Neural progenitor cell (in vitro differentiated cells): ENCODE results near the gene ANTXR1. TPM values are rescaled to one million over a fixed set of nuclear protein-coding genes. Genes with fewer than 3 reads are reported as not detected.

Experiments
- DNase-seq: peaks from one replicate; pipeline ENCODE4 v3.0.0-alpha.2; 2016; ENCODE audit warnings: low spot score
- H2AFZ ChIP-seq: fragments of 200-600 bp; sonication (generic); replicated peaks from 2 replicates; pipeline ENCODE4 v1.6.1; 2016; ENCODE audit warnings: antibody characterized with exemption
- H3F3A ChIP-seq: fragments of 200-600 bp; sonication (generic); 2 replicates; pipeline ENCODE4 v1.6.1; 2016; ENCODE audit warnings: antibody characterized with exemption, low read depth
- H3K27ac ChIP-seq: fragments of 200-600 bp; sonication (generic); 2 replicates; pipeline ENCODE4 v1.5.1; 2016; ENCODE audit warnings: mild to moderate bottlenecking
- H3K27me3 ChIP-seq: fragments of 200-600 bp; sonication (generic); 2 replicates; pipeline ENCODE4 v1.6.1; 2016; ENCODE audit warnings: mild to moderate bottlenecking, moderate library complexity
- H3K36me3 ChIP-seq: fragments of 200-600 bp; sonication (generic); 2 replicates; pipeline ENCODE4 v1.5.1; 2016
- H3K4me1 ChIP-seq: fragments of 200-600 bp; sonication (generic); 2 replicates; pipeline ENCODE4 v1.6.1; 2016; ENCODE audit warnings: mixed run types
- H3K4me2 ChIP-seq: fragments of 200-600 bp; sonication (generic); 2 replicates; pipeline ENCODE4 v1.6.1; 2016
- H3K4me3 ChIP-seq: fragments of 200-600 bp; sonication (generic); 2 replicates; pipeline ENCODE4 v1.5.1; 2016
- H3K79me2 ChIP-seq: fragments of 200-600 bp; sonication (generic); 2 replicates; pipeline ENCODE4 v1.6.1; 2016; ENCODE audit warnings: low read depth
- H3K9ac ChIP-seq: fragments of 200-600 bp; sonication (generic); 2 replicates; pipeline ENCODE4 v1.6.1; 2016
- H3K9me3 ChIP-seq: fragments of 200-600 bp; sonication (generic); 2 replicates; pipeline ENCODE4 v1.5.1; 2016; ENCODE audit warnings: low read depth
- H4K20me1 ChIP-seq: fragments of 200-600 bp; sonication (generic); 2 replicates; pipeline ENCODE4 v1.6.1; 2016; ENCODE audit warnings: low read depth
- H3K27ac Mint-ChIP-seq: 3 replicates; pipeline ENCODE4 v1.8.0; 2021; ENCODE audit warnings: mixed read lengths
- H3K27me3 Mint-ChIP-seq: 2 replicates; pipeline ENCODE4 v1.8.0; 2022; ENCODE audit warnings: low read depth, mild to moderate bottlenecking, inconsistent platforms, moderate library complexity, mixed read lengths; ENCODE audit not compliant: insufficient read depth
- H3K36me3 Mint-ChIP-seq: 3 replicates; pipeline ENCODE4 v1.8.0; 2021; ENCODE audit warnings: mixed read lengths
- H3K4me1 Mint-ChIP-seq: 3 replicates; pipeline ENCODE4 v1.8.0; 2021; ENCODE audit warnings: mixed read lengths
- H3K4me3 Mint-ChIP-seq: 3 replicates; pipeline ENCODE4 v1.8.0; 2021; ENCODE audit warnings: mild to moderate bottlenecking, moderate library complexity, mixed read lengths
- H3K9me3 Mint-ChIP-seq: 3 replicates; pipeline ENCODE4 v1.8.0; 2020; ENCODE audit warnings: mixed read lengths
- EZH2 ChIP-seq: fragments of 200-600 bp; sonication (generic); IDR thresholded peaks from 2 replicates; pipeline ENCODE4 v1.6.1; 2017; ENCODE audit warnings: antibody characterized with exemption, mild to moderate bottlenecking, moderate library complexity
- EZH2phosphoT487 ChIP-seq: fragments of 200-600 bp; sonication (generic); IDR thresholded peaks from 2 replicates; pipeline ENCODE4 v1.6.1; 2017; ENCODE audit warnings: antibody characterized with exemption
- total RNA-seq: library from RNA; depleted of rRNA; stranded (reverse); fragments of >200 nt; gene quantifications from 2 replicates; pipeline ENCODE4 v1.2.3, GENCODE V29; 2015; ENCODE audit warnings: low replicate concordance
- TF ChIP-seq, protein P1 (sequence below): fragments of 200-600 bp; sonication (generic); IDR thresholded peaks from 2 replicates; pipeline ENCODE4 v1.5.1; 2017; ENCODE audit warnings: antibody characterized with exemption, mild to moderate bottlenecking

Gene ANTXR1
- total RNA-seq, 1 donor from 2014 or later: 6.7 TPM

DNA sequence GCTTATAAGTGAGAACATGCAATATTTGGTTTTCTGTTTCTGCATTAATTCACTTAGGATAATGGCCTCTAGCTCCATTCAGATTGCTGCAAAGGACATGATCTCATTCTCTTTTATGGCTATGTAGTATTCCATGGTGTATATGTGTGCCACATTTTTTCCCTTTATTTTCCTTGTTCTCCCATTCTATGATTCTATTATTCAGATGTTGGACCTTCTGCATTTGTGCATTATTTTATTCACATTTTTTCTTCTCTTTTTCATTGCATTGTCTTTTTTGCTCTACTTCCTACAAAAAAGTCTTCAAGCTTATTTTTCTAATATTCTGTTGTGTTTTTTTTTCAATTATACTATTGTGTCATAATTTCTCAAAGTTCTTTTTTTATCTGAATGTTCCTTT is 11.1 kb upstream of the ANTXR1 start:
- TF ChIP-seq EZH2 (no peak), EZH2phosphoT487 (no peak)
- TF ChIP-seq, protein P1, sequence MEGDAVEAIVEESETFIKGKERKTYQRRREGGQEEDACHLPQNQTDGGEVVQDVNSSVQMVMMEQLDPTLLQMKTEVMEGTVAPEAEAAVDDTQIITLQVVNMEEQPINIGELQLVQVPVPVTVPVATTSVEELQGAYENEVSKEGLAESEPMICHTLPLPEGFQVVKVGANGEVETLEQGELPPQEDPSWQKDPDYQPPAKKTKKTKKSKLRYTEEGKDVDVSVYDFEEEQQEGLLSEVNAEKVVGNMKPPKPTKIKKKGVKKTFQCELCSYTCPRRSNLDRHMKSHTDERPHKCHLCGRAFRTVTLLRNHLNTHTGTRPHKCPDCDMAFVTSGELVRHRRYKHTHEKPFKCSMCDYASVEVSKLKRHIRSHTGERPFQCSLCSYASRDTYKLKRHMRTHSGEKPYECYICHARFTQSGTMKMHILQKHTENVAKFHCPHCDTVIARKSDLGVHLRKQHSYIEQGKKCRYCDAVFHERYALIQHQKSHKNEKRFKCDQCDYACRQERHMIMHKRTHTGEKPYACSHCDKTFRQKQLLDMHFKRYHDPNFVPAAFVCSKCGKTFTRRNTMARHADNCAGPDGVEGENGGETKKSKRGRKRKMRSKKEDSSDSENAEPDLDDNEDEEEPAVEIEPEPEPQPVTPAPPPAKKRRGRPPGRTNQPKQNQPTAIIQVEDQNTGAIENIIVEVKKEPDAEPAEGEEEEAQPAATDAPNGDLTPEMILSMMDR: no peak

DNA sequence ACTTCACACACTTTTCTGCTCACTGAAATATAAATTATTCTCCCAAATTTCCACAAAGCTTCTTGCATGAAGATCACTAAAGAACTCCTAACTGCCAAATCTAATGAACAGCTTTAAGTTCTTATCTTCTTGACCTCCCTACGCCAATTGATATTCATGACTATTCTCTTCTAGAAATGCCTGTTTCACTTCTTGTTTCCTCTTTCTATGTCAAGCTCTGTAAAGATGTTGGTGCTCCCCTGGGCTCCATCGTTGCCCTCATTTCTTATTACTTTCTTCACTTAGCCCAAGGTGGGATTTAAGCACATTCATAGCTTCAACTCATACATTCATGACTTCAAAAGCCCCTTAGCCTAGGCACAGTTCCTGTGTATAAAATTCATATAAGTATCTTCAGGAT is 9.2 kb upstream of the ANTXR1 start:
- DNase-seq: no peak
- TF ChIP-seq, protein P1: no peak
- TF ChIP-seq EZH2phosphoT487 (no peak), EZH2 (no peak)
- Mint-ChIP-seq H3K27ac (no peak overlapping the region), H3K4me1 (no peaks in the 10 kb centered on the region), H3K4me3 (no peak overlapping the region), H3K9me3 (peaks cover 13% of the 10 kb centered on the region), H3K36me3 (no peaks in the 10 kb centered on the region), H3K27me3 (no peaks in the 10 kb centered on the region)
- no peak overlapping the region for H2AFZ ChIP-seq
- no peaks in the 10 kb centered on the region for H3K27me3 ChIP-seq
- no peaks in the 10 kb centered on the region for H3K79me2 ChIP-seq
- no peaks in the 10 kb centered on the region for H3F3A ChIP-seq
- H3K9me3 ChIP-seq: no peaks in the 10 kb centered on the region
- no peak overlapping the region for H3K9ac ChIP-seq
- no peak overlapping the region for H3K27ac ChIP-seq
- H4K20me1 ChIP-seq: no peaks in the 10 kb centered on the region
- H3K4me2 ChIP-seq: no peak overlapping the region
- no peak overlapping the region for H3K4me3 ChIP-seq
- H3K36me3 ChIP-seq: no peaks in the 10 kb centered on the region
- H3K4me1 ChIP-seq: no peaks in the 10 kb centered on the region

More for the DNA sequence above, 11.1 kb upstream of the ANTXR1 start:
- Histone ChIP-seq H3K4me3 (no peak overlapping the region), H3K79me2 (no peaks in the 10 kb centered on the region), H3F3A (no peaks in the 10 kb centered on the region), H3K4me1 (no peaks in the 10 kb centered on the region), H3K9ac (no peak overlapping the region), H3K4me2 (no peak overlapping the region), H3K9me3 (no peaks in the 10 kb centered on the region), H4K20me1 (no peaks in the 10 kb centered on the region), H3K27me3 (no peaks in the 10 kb centered on the region), H3K36me3 (no peaks in the 10 kb centered on the region), H2AFZ (no peak overlapping the region), H3K27ac (no peak overlapping the region)
- DNase-seq: no peak
- H3K4me3 Mint-ChIP-seq: no peak overlapping the region
- H3K9me3 Mint-ChIP-seq: peaks cover 13% of the 10 kb centered on the region
- no peaks in the 10 kb centered on the region for H3K4me1 Mint-ChIP-seq
- H3K36me3 Mint-ChIP-seq: no peaks in the 10 kb centered on the region
- H3K27ac Mint-ChIP-seq: no peak overlapping the region
- H3K27me3 Mint-ChIP-seq: no peaks in the 10 kb centered on the region

DNA sequence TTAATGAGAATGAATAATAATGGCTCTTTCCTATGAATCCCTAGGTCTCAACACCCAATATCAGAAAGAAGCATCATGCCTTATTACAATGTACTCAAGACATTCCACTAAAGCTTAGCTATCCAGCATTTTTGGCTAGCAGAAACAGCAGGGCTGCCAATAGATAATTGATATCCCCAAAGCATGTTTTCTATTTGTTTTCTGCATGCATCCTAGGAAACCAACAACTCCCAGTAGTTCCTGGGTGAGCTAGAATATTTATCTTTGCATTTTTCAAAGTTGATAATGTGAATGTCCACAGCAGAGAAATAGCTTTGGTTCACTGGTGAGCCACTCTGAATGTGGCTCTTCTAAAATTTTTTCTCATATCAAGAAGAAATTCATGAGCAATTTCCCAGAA is 5.8 kb upstream of the ANTXR1 start:
- Histone ChIP-seq H3K4me1 (no peaks in the 10 kb centered on the region), H3F3A (no peaks in the 10 kb centered on the region), H3K4me2 (no peak overlapping the region), H3K27me3 (peaks cover 29% of the 10 kb centered on the region), H3K79me2 (no peaks in the 10 kb centered on the region), H3K27ac (no peak overlapping the region), H3K9me3 (no peaks in the 10 kb centered on the region), H4K20me1 (no peaks in the 10 kb centered on the region), H3K4me3 (no peak overlapping the region), H3K9ac (no peak overlapping the region), H3K36me3 (no peaks in the 10 kb centered on the region), H2AFZ (no peak overlapping the region)
- Mint-ChIP-seq H3K27me3 (peaks cover 4% of the 10 kb centered on the region), H3K27ac (no peak overlapping the region), H3K36me3 (no peaks in the 10 kb centered on the region), H3K4me3 (no peak overlapping the region), H3K9me3 (peaks cover 3% of the 10 kb centered on the region), H3K4me1 (no peaks in the 10 kb centered on the region)
- DNase-seq: no peak
- TF ChIP-seq EZH2: no peak
- no peak for TF ChIP-seq EZH2phosphoT487
- TF ChIP-seq, protein P1: no peak

DNA sequence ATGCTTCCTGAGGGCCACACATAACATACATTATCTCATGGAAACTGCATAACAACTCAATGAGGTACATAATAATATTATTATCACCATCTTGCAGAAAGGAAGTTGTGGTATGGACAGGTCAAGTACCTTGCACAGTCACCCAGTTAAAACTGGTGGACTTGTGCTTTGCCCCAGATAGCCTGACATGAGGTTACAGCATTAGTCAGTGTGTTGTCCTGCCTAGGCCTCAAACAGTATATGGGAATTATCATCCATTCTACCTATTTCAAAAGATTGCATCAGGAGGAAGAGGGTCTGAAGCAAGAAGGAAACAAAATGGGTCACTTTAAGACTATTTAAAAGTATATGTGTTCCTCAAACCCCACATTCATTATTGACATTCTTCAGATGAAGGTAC is 5.4 kb upstream of the ANTXR1 start:
- no peak overlapping the region for H3K27ac Mint-ChIP-seq
- DNase-seq: no peak
- Histone ChIP-seq H3K9ac (no peak overlapping the region), H3K27me3 (peaks cover 34% of the 10 kb centered on the region), H3K27ac (no peak overlapping the region), H3K36me3 (no peaks in the 10 kb centered on the region), H2AFZ (no peak overlapping the region), H3K9me3 (no peaks in the 10 kb centered on the region), H3F3A (no peaks in the 10 kb centered on the region), H3K4me1 (no peaks in the 10 kb centered on the region), H3K79me2 (no peaks in the 10 kb centered on the region), H3K4me3 (no peak overlapping the region), H4K20me1 (no peaks in the 10 kb centered on the region), H3K4me2 (no peak overlapping the region)
- H3K4me1 Mint-ChIP-seq: peaks cover 2% of the 10 kb centered on the region
- H3K9me3 Mint-ChIP-seq: no peaks in the 10 kb centered on the region
- H3K27me3 Mint-ChIP-seq: peaks cover 6% of the 10 kb centered on the region
- no peak for TF ChIP-seq EZH2phosphoT487
- TF ChIP-seq, protein P1: no peak
- TF ChIP-seq EZH2: no peak
- no peaks in the 10 kb centered on the region for H3K36me3 Mint-ChIP-seq
- no peak overlapping the region for H3K4me3 Mint-ChIP-seq
